ENCODE measurements around the gene ITGA7.

Gene ITGA7

DNA sequence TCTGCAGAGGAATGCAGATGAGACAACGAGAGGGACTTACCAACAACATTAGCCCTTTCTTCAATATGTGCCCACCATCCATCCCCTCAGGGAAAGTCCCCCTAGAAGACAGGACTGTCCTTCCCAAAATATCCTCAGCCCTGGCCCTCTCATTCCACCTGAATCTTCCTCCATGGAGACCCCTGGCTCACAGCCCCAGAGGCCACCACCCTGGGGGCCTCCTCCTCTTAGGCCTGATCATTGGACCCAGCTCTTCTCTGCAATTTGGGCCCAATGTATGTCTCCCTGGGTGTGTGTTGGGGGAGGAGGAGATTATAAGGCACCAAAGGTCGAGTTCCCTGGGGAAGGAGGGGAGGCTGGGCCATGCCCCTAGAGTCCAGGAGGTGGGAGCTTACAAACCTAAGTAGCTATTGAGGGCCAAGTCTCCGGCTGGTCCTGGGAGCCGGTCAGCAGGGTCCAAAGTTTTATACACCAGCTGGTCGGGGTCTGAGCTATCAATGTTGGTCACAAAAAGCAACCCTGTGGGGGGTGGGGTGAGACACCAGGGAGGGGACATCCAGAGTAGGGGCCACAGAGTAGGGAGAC is 8.1 kb downstream of the ITGA7 start:
- H3K27ac ChIP-seq (ENCODE audit: low read depth, low read length), result no peak overlapping the region
- H3K4me3 ChIP-seq (ENCODE audit: low read length), result no peak overlapping the region
- H3F3A ChIP-seq (ENCODE audit: control insufficient read depth, insufficient read depth), result no peaks in the 10 kb centered on the region
- H3K36me3 ChIP-seq (ENCODE audit: control insufficient read depth, low read length), result no peaks in the 10 kb centered on the region
- no peaks in the 10 kb centered on the region for H3K4me1 ChIP-seq (ENCODE audit: control insufficient read depth, low read length)
- no peaks in the 10 kb centered on the region for H3K9me3 ChIP-seq (ENCODE audit: control insufficient read depth, insufficient read depth, low read length)
- peaks cover 11% of the 10 kb centered on the region; the same call in 1 of the 2 replicates for H3K27me3 ChIP-seq (ENCODE audit: control insufficient read depth, low read length)
- no peaks in the 10 kb centered on the region for H3K9me2 ChIP-seq (replicated peaks; ENCODE audit: control insufficient read depth, low read length)
- no peaks in the 10 kb centered on the region for H3K79me2 ChIP-seq (ENCODE audit: control insufficient read depth, low read length)
- TF ChIP-seq, protein P1, sequence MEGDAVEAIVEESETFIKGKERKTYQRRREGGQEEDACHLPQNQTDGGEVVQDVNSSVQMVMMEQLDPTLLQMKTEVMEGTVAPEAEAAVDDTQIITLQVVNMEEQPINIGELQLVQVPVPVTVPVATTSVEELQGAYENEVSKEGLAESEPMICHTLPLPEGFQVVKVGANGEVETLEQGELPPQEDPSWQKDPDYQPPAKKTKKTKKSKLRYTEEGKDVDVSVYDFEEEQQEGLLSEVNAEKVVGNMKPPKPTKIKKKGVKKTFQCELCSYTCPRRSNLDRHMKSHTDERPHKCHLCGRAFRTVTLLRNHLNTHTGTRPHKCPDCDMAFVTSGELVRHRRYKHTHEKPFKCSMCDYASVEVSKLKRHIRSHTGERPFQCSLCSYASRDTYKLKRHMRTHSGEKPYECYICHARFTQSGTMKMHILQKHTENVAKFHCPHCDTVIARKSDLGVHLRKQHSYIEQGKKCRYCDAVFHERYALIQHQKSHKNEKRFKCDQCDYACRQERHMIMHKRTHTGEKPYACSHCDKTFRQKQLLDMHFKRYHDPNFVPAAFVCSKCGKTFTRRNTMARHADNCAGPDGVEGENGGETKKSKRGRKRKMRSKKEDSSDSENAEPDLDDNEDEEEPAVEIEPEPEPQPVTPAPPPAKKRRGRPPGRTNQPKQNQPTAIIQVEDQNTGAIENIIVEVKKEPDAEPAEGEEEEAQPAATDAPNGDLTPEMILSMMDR (IDR thresholded peaks at IDR 0.05; ENCODE audit: low read depth, low read length, poor library complexity, severe bottlenecking), result no peak
- TF ChIP-seq EZH2phosphoT487 (IDR thresholded peaks at IDR 0.05; ENCODE audit: borderline replicate concordance, low read length), result no peak
- H3K4me2 ChIP-seq (ENCODE audit: low read length), result no peak overlapping the region
- no peaks in the 10 kb centered on the region for H4K20me1 ChIP-seq (ENCODE audit: control insufficient read depth, insufficient read depth, low read depth, low read length)

DNA sequence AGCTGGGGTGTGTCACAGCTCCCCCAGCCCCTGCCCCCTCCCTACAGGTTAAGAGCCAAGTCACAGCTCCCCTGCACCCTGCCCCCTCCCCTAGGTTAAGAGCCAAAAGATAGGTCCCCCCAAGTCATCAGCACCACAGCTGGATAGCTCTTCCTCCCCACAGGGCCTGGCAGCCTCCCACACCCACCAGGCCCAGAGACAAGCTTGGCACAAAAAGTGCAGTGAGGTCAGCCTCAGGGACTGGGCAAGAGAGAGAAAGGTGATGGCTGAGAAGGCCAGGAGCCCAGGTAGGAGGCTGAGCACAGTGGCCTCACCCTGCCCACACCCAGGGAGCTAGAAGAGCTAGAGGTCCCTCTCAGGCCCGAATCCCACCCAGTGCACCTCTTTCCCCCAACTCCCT is 8.7 kb downstream of the ITGA7 start:
- no peaks in the 10 kb centered on the region for H3K4me1 ChIP-seq (ENCODE audit: control insufficient read depth, low read length)
- no peak overlapping the region for H3K4me3 ChIP-seq (ENCODE audit: low read length)
- H3K36me3 ChIP-seq (ENCODE audit: control insufficient read depth, low read length), result no peaks in the 10 kb centered on the region
- no peaks in the 10 kb centered on the region for H4K20me1 ChIP-seq (ENCODE audit: control insufficient read depth, insufficient read depth, low read depth, low read length)
- H3K9me3 ChIP-seq (ENCODE audit: control insufficient read depth, insufficient read depth, low read length), result no peaks in the 10 kb centered on the region
- H3K27me3 ChIP-seq (ENCODE audit: control insufficient read depth, low read length), result peaks cover 11% of the 10 kb centered on the region; the same call in 1 of the 2 replicates
- H3K27ac ChIP-seq (ENCODE audit: low read depth, low read length), result no peak overlapping the region
- TF ChIP-seq, protein P1 (IDR thresholded peaks at IDR 0.05; ENCODE audit: low read depth, low read length, poor library complexity, severe bottlenecking), result no peak
- TF ChIP-seq EZH2phosphoT487 (IDR thresholded peaks at IDR 0.05; ENCODE audit: borderline replicate concordance, low read length), result no peak
- H3K9me2 ChIP-seq (replicated peaks; ENCODE audit: control insufficient read depth, low read length), result no peaks in the 10 kb centered on the region
- no peaks in the 10 kb centered on the region for H3F3A ChIP-seq (ENCODE audit: control insufficient read depth, insufficient read depth)
- H3K4me2 ChIP-seq (ENCODE audit: low read length), result no peak overlapping the region
- H3K79me2 ChIP-seq (ENCODE audit: control insufficient read depth, low read length), result no peaks in the 10 kb centered on the region

DNA sequence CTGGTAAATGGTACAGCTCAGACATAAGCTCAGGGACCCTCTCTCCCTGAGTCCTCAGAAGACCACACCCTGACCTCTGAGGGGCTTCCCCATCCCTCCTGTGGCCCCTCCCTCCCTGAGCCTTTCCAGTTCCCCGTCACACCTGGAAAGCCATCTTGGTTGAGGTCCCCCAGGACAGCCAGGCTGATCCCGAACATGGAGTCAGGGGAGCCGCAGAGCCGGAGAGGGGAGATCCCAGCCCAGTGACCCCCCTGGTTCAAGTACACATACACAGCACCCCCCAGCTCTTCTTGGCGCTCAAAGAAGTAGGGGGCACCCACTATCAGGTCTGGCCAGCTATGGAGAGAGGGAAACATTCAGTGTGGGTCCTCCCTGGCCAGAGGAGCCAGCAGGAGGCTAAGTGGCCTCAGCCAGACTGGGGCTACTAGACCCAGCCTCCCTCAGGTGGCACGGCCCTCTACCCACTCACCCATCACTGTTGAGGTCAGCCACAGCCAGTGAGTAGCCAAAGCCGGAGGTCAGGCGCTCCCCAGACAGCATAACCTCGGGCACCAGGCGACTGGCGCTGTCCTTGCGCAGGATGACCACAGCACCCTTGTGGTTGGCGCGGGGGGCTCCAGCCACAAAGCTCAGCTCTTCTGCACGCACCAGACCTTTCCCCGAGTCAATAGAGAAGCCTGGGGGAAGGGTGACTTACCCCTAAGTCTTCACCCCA is 9.3 kb downstream of the ITGA7 start:
- no peaks in the 10 kb centered on the region for H3K4me1 ChIP-seq (ENCODE audit: control insufficient read depth, low read length)
- H3F3A ChIP-seq (ENCODE audit: control insufficient read depth, insufficient read depth), result no peaks in the 10 kb centered on the region
- H3K79me2 ChIP-seq (ENCODE audit: control insufficient read depth, low read length), result no peaks in the 10 kb centered on the region
- no peak overlapping the region for H3K4me2 ChIP-seq (ENCODE audit: low read length)
- H4K20me1 ChIP-seq (ENCODE audit: control insufficient read depth, insufficient read depth, low read depth, low read length), result no peaks in the 10 kb centered on the region
- H3K27ac ChIP-seq (ENCODE audit: low read depth, low read length), result no peak overlapping the region
- TF ChIP-seq, protein P1 (IDR thresholded peaks at IDR 0.05; ENCODE audit: low read depth, low read length, poor library complexity, severe bottlenecking), result no peak
- no peak for TF ChIP-seq EZH2phosphoT487 (IDR thresholded peaks at IDR 0.05; ENCODE audit: borderline replicate concordance, low read length)
- peaks cover 11% of the 10 kb centered on the region; the same call in 1 of the 2 replicates for H3K27me3 ChIP-seq (ENCODE audit: control insufficient read depth, low read length)
- no peak overlapping the region for H3K4me3 ChIP-seq (ENCODE audit: low read length)
- no peaks in the 10 kb centered on the region for H3K9me3 ChIP-seq (ENCODE audit: control insufficient read depth, insufficient read depth, low read length)
- H3K9me2 ChIP-seq (replicated peaks; ENCODE audit: control insufficient read depth, low read length), result no peaks in the 10 kb centered on the region
- H3K36me3 ChIP-seq (ENCODE audit: control insufficient read depth, low read length), result no peaks in the 10 kb centered on the region
